Measurements from ENCODE around the gene ADAMTS16. TPM values are rescaled to one million over a fixed set of nuclear protein-coding genes. Genes with fewer than 3 reads are reported as not detected.

The ADAMTS16 gene
- polyA plus RNA-seq, 3 donors, result not detected

DNA sequence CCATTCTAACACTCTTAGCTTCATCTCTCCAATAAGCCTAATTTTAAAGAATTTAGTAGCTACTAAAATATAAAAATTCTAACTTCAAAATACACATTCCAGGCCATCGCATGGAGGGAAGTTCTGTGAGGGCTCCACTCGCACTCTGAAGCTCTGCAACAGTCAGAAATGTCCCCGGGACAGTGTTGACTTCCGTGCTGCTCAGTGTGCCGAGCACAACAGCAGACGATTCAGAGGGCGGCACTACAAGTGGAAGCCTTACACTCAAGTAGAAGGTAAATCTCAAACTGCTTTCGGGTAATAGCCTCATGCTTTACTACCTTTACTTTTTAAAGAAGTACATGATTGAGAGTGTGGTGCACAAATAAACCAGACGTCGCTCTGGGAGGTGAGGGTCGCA lies 94.8 kb downstream of the ADAMTS16 start:
- no peaks in the 10 kb centered on the region for H3K36me3 ChIP-seq (replicated peaks in 1 of 2; ENCODE audit: control insufficient read depth in 1 of 2, insufficient read depth in 2 of 2, low read length in 2 of 2)
- no peaks in the 10 kb centered on the region for H4K20me1 ChIP-seq (ENCODE audit: insufficient read depth, low read length)
- H3K27me3 ChIP-seq (ENCODE audit: control insufficient read depth in 2 of 2, insufficient read depth in 2 of 2, low read length in 2 of 2), result no peaks in the 10 kb centered on the region
- Mint-ChIP-seq H3K4me1 (no peaks in the 10 kb centered on the region), H3K36me3 (no peaks in the 10 kb centered on the region), H3K4me3 (no peak overlapping the region), H3K27ac (no peak overlapping the region), H3K9me3 (peaks cover 0 to 21% (median 8%) of the 10 kb centered on the region in 7 donors), H3K27me3 (ENCODE audit: low read depth in 3 of 3) (no peaks in the 10 kb centered on the region)
- intact Hi-C loops (cut with micrococcal nuclease), result no loop called here
- H3K27ac ChIP-seq (ENCODE audit: low read depth in 1 of 2, low read length in 2 of 2), result no peak overlapping the region
- H3K4me2 ChIP-seq (replicated peaks; ENCODE audit: extremely low read depth, low read length, poor library complexity, severe bottlenecking), result no peak overlapping the region
- H3K9ac ChIP-seq (ENCODE audit: insufficient read depth, low read length, poor library complexity, severe bottlenecking), result no peak overlapping the region
- 100% methylated on average over 3 of the region's 11 CpGs for WGBS (ENCODE audit: insufficient coverage)
- no peaks in the 10 kb centered on the region for H3K4me1 ChIP-seq (ENCODE audit: control insufficient read depth in 1 of 2, insufficient read depth in 2 of 2, low read length in 2 of 2)
- no peak overlapping the region for H3K4me3 ChIP-seq (replicated peaks in 1 of 3; ENCODE audit: low read depth in 2 of 3, low read length in 3 of 3)
- TF ChIP-seq, protein P1, sequence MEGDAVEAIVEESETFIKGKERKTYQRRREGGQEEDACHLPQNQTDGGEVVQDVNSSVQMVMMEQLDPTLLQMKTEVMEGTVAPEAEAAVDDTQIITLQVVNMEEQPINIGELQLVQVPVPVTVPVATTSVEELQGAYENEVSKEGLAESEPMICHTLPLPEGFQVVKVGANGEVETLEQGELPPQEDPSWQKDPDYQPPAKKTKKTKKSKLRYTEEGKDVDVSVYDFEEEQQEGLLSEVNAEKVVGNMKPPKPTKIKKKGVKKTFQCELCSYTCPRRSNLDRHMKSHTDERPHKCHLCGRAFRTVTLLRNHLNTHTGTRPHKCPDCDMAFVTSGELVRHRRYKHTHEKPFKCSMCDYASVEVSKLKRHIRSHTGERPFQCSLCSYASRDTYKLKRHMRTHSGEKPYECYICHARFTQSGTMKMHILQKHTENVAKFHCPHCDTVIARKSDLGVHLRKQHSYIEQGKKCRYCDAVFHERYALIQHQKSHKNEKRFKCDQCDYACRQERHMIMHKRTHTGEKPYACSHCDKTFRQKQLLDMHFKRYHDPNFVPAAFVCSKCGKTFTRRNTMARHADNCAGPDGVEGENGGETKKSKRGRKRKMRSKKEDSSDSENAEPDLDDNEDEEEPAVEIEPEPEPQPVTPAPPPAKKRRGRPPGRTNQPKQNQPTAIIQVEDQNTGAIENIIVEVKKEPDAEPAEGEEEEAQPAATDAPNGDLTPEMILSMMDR (IDR thresholded peaks at IDR 0.05), result no peak
- no peaks in the 10 kb centered on the region for H3K79me2 ChIP-seq (ENCODE audit: insufficient read depth, low read length)
- DNase-seq, result no peak
- H2AFZ ChIP-seq (ENCODE audit: insufficient read depth, low read depth, low read length, poor library complexity, severe bottlenecking), result no peak overlapping the region
- peaks cover 7 to 10% of the 10 kb centered on the region in 2 donors for H3K9me3 ChIP-seq (replicated peaks in 1 of 2; ENCODE audit: control insufficient read depth in 1 of 2, insufficient read depth in 1 of 2, low read length in 2 of 2)

DNA sequence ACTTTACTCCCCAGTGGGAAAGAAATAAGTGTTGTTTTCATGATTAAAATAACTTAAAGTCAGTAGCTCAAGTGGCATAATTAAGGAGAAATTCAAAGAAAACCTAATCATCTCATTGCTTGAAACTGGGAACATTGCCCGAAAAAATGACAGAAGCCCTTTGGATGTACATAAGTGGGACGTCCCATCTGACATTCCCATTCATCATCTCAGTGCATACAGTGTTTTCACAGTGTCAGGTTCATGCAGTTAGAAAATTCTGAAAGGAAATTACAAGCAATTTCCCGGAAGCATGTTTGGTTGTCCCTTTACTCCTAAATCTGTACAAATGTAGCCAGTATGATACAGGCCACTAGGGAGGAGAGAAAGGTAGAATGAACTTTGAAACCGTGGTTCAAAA lies 95.6 kb downstream of the ADAMTS16 start:
- H3K4me3 Mint-ChIP-seq, result no peak overlapping the region
- no CpG with 5 or more reads among the region's 4 CpGs for WGBS (ENCODE audit: insufficient coverage)

More for the DNA sequence above, 95.6 kb downstream of the ADAMTS16 start:
- peaks cover 13 to 18% of the 10 kb centered on the region in 2 donors for H3K9me3 ChIP-seq (replicated peaks in 1 of 2; ENCODE audit: control insufficient read depth in 1 of 2, insufficient read depth in 1 of 2, low read length in 2 of 2)
- H3K4me1 ChIP-seq (ENCODE audit: control insufficient read depth in 1 of 2, insufficient read depth in 2 of 2, low read length in 2 of 2), result no peaks in the 10 kb centered on the region
- Mint-ChIP-seq H3K36me3 (no peaks in the 10 kb centered on the region), H3K9me3 (peaks cover 0 to 20% (median 7%) of the 10 kb centered on the region in 7 donors), H3K27me3 (ENCODE audit: low read depth in 3 of 3) (no peaks in the 10 kb centered on the region), H3K27ac (no peak overlapping the region), H3K4me1 (no peaks in the 10 kb centered on the region)
- TF ChIP-seq, protein P1 (IDR thresholded peaks at IDR 0.05), result no peak
- DNase-seq, result no peak
- no peaks in the 10 kb centered on the region for H3K79me2 ChIP-seq (ENCODE audit: insufficient read depth, low read length)
- no peaks in the 10 kb centered on the region for H3K36me3 ChIP-seq (replicated peaks in 1 of 2; ENCODE audit: control insufficient read depth in 1 of 2, insufficient read depth in 2 of 2, low read length in 2 of 2)
- no peak overlapping the region for H2AFZ ChIP-seq (ENCODE audit: insufficient read depth, low read depth, low read length, poor library complexity, severe bottlenecking)
- intact Hi-C loops (cut with micrococcal nuclease), result no loop called here
- no peak overlapping the region for H3K9ac ChIP-seq (ENCODE audit: insufficient read depth, low read length, poor library complexity, severe bottlenecking)
- no peaks in the 10 kb centered on the region for H4K20me1 ChIP-seq (ENCODE audit: insufficient read depth, low read length)
- no peaks in the 10 kb centered on the region for H3K27me3 ChIP-seq (ENCODE audit: control insufficient read depth in 2 of 2, insufficient read depth in 2 of 2, low read length in 2 of 2)
- no peak overlapping the region for H3K4me3 ChIP-seq (replicated peaks in 1 of 3; ENCODE audit: low read depth in 2 of 3, low read length in 3 of 3)
- no peak overlapping the region for H3K4me2 ChIP-seq (replicated peaks; ENCODE audit: extremely low read depth, low read length, poor library complexity, severe bottlenecking)
- no peak overlapping the region for H3K27ac ChIP-seq (ENCODE audit: low read depth in 1 of 2, low read length in 2 of 2)
